ENCODE data around the gene PGC.

Gene PGC

GRCh38 chr6:41747256-41748101 is at the start of gene PGC:
Gene PGC (minus strand): TSS chr6:41747397. CDS start chr6:41747334, 63 bp downstream.
- no peak for DNase-seq (ENCODE audit: low read depth in 2 of 2)

GRCh38 chr6:41796474-41796873 is 49.3 kb upstream of the PGC start:
- no peak for DNase-seq (ENCODE audit: low read depth in 2 of 2)

GRCh38 chr6:41791984-41792383 is 44.8 kb upstream of the PGC start:
- DNase-seq (ENCODE audit: low read depth in 2 of 2): no peak

- no peak for DNase-seq (ENCODE audit: low read depth in 2 of 2)
Observed at GRCh38 chr6:41791305-41791704, 44.1 kb upstream of the PGC start.

DNA sequence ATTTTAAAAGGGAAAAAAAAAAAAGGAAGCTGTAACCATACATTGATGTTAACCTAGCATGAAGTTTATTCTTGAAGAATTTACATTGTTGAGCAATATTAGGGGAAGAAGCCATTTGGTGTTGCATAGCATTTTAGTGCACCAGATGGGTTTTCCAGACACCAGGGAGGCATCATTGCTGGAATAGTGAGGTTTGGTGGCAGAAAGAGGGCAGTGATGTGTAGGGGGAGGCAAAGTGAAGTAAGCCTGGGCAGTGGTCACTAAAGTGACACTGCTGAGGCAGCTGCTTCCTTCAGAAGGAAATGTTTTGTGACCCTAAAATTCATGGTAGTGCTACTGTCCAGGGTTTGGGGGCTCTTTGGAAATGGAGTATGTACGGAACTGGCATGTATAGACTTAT is 42.8 kb upstream of the PGC start:
- DNase-seq (ENCODE audit: low read depth in 2 of 2): no peak

DNA sequence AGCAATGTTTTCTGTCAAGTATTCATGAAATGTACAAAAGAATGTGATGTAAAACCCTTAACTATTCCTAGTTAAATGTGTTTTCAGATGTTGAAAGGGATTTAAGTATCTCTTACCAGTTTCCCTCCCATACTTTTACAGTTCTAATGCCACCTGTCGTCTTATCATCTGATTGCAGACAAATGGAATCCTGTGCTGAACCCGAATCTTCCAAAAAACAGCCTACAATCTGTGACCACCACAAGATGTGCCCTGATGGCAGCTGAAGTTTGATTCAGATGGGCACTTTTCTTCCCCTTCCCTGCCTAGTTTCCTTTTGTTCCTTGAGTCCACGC is 42.2 kb upstream of the PGC start:
- DNase-seq (ENCODE audit: low read depth in 2 of 2): no peak

GRCh38 chr6:41787219-41787917 is 40.2 kb upstream of the PGC start, which contains the start of gene TOMM6:
Gene TOMM6 (plus strand): TSS chr6:41787694. CDS start chr6:41787698, 4 bp downstream.
- DNase-seq (ENCODE audit: low read depth in 2 of 2): peak; percentile 85 to 86

DNA sequence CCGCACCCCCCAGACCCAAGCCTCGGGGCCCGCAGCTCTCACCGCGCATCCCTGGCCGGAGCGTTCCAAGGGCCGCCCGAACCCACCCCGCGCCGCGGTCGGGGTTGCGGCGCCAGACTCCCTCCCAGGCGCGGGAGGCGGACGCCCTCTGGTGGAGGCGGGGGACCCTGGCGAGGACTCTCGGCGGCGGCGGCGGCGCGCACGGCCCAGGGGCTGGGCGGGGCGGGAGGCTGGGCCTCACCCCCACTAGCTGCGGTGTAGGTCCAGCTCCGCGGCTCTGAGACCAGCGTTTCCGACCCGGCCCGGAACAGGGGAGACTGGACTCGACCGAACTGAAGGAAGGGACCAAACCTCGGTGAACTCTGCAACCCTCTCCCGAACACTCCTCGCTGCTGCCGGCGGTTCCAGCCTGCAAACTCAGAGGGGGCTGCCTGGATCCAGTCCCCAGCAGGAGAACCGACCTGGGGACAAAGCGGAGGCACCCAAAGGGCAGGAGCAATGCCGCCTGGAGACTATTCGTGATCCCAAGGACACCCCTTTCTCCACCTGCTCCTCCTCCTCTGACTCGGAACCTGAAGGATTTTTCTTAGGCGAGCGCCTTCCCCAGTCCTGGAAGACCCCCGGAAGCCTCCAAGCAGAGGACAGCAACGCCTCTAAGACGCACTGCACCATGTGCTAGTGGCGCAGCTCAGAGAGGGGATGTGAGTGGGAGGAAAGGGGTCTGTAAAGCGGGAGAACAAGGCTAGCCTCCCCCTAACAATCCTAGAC is 39.4 kb upstream of the PGC start:
- DNase-seq (ENCODE audit: low read depth in 2 of 2): peak; percentile 50 to 51

GRCh38 chr6:41785689-41786450 is 38.7 kb upstream of the PGC start:
- no peak for DNase-seq (ENCODE audit: low read depth in 2 of 2)

GRCh38 chr6:41785254-41785653 is 38.1 kb upstream of the PGC start:
- no peak for DNase-seq (ENCODE audit: low read depth in 2 of 2)

DNA sequence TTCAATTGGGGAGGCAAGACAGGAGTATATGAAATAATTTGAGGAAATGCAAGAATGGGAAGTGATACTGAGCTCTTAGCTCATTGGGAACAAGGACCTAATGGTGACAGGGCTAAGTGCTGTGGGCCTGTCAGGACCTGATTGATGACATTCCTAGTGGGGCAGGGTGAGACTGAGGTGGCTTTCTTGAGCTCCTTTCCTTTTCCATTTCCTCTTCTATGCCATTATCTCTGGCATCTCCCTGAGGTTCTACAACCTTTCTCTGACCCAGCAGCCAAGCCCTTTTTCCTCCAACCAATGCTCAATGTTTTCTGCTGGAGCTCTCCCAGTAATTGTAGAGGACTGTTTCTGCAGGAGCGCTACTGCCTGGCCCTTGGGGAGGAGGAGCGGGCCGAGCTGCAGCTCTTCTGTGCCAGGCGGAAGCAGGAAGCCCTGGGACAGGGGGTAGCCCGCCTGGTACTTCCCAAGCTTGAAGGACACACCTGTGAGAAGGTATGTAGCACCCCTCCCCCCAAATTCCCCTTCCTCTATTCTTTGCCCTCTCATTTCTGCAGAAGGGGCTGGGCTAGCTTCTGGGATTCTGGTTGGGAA is 37.5 kb upstream of the PGC start:
- DNase-seq (ENCODE audit: low read depth in 2 of 2): no peak

DNA sequence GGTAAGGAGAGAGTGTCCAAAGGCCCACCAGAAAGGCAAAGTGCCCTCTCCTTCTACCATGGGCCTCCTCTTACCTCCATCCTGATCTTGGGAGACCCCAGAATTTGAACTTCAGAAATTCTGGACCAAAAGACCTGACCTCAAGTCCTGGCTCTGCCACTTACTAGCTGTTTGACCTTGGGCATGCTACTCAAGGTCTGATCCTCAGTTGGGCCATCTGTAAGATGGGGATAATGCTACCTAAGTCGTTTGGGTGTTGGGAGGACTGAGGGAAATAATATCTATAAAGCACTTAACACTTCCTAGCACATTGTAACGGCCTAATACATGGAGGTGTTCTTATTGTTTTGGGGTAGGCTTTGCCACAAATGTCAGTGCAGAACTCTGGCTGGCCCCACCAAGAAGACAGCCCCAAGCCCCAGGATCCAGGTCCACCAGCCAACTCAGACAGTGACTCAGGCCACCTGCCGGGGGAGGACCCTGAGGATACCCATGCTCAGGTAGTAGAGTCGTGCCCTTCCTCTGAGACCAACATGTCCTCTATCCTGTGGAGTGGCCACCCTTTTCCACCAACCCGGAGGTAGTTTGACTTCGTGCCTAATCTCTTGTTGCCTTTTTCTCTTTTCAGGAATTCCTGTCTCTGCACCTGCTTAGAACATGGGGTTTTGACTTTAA is 36.0 kb upstream of the PGC start:
- no peak for DNase-seq (ENCODE audit: low read depth in 2 of 2)

DNA sequence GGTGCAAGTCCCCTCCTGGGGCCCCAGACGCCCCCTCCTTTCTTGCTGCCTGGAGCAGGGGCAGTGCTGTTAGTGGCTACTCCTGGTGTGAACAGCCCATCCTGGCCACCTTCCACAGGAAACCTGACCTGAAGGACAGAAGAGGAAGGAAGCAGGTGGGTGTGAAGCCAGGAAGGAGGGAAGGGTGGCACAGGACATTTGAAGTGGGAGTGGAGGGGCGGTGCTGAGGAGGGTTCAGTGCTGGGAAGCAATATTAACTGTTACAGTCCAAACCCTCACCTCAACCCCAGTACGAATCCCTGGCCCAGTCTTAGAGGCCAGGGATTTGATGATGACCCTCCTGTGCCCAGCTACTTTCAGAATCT is 34.2 kb upstream of the PGC start:
- no peak for DNase-seq (ENCODE audit: low read depth in 2 of 2)

DNA sequence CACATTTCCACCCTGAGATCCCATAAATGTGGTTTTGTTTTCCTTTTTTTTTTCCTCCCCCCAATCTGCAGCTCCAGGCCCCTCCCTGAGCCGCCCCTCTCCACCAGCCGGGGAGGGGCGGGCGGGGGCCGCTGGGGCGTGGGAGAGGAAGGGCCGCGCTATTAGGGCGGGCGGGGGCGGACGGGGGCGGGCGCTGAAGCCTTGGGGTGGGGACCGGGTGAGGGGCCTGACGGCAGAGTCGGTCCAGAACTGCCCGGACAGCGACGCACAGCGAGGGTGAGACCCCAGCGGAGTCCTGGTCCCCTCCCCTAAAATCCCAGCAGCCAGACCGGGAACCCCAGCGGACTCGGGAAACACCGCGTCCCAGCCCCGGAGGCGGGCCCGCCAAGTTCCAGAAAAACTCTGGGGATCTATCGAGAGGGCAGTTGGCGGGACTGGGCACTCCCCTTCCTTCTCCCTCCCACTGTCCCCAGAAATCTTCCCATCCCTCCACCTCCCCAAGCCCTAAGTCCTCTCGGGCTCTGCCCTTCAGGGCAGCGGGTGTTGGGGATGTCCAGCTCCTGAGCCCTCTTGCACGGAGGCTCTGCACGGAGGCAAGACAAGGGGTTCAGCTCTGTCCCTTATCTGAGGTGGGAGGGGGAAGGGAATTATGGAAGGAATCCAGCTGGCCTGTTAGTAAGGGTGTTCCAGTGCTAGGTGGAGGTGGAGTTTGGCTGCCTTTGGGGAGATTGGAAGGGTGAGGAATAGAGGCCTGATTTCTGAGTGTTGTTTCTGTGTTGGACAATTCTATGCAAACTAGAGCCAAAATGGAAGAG is 33.6 kb upstream of the PGC start, which contains the start of gene PRICKLE4:
PRICKLE4 (plus strand) TSS at position 232 of the 815 bp plus-strand sequence. CDS start 2,692 bp downstream, outside the sequence.
- no peak for DNase-seq (ENCODE audit: low read depth in 2 of 2)

DNA sequence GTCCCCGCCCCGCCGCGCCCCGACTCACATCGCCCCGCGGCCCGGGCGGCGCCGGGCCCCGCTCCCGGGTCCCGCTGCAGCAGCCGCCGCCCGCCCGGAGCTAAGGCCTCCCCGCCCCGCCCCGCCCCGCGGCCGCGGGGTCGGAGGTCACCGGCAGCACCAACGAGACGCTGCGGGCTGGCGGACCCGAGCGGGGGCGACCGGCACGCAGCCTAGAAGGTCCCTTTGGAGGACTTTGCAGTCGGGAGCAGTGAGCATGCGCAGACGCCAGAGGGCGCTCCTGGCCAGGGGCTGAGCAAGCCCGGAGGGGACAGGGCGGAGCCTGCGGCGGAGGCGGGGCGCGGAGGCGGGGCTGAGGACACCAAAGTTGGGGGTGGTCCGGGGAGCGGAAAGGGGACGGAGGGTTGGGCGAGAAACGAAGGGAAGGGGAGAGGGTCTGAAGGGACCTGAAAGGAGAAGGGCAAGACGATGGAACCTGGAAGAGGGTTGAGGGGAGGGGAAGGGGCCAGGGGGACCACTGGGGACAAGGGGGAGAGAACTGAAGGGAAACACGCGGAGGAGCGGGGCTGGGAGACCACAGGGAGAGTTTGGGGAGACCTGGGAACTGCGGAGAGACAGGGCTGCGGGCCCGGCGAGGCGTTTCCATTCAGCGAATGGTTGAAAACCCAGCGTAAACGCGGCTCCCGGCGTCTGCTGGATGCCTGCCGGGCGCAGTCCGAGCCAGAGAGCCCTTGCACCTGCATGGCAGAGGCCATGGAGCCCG is 32.8 kb upstream of the PGC start, which contains the start of gene FRS3:
FRS3 (minus strand) TSS at position 113 of the 763 bp plus-strand sequence. CDS start 2,913 bp downstream, outside the sequence.
- peak; percentile 83 for DNase-seq (ENCODE audit: low read depth in 2 of 2)

- DNase-seq (ENCODE audit: low read depth in 2 of 2): no peak
Observed at GRCh38 chr6:41779336-41779735, 32.1 kb upstream of the PGC start.

GRCh38 chr6:41778895-41779294 is 31.7 kb upstream of the PGC start:
- no peak for DNase-seq (ENCODE audit: low read depth in 2 of 2)

- no peak for DNase-seq (ENCODE audit: low read depth in 2 of 2)
Observed at GRCh38 chr6:41777551-41778285, 30.5 kb upstream of the PGC start.
